ENCODE measurements around the gene SETBP1. TPM values are rescaled to one million over a fixed set of nuclear protein-coding genes. Genes with fewer than 3 reads are reported as not detected.

SETBP1 gene
- total RNA-seq, 1 experiment from 2014 or later, result 0.05 TPM

- ATAC-seq (no peak), DNase-seq (ENCODE audit: low read depth, low spot score) (no peak)
- Histone ChIP-seq H4K20me1 (ENCODE audit: insufficient read depth) (no peaks in the 10 kb centered on the region), H3K9ac (ENCODE audit: low read length) (no peak overlapping the region), H3K9me3 (ENCODE audit: control insufficient read depth in 1 of 2, insufficient read depth in 1 of 2, low read depth in 1 of 2, low read length in 2 of 2) (peaks cover 3 to 14% of the 10 kb centered on the region in 2 experiments; a peak in 2 of 4 replicates), H3K4me3 (replicated peaks in 1 of 2; ENCODE audit: low read depth in 1 of 2, low read length in 2 of 2) (no peak overlapping the region), H3K27ac (ENCODE audit: low read depth, low read length) (no peak overlapping the region), H3K9me2 (ENCODE audit: insufficient read depth) (no peaks in the 10 kb centered on the region), H2AFZ (ENCODE audit: low read depth, low read length, poor library complexity, severe bottlenecking) (no peak overlapping the region), H3K79me2 (ENCODE audit: insufficient read depth, low read length) (no peaks in the 10 kb centered on the region), H3K36me3 (ENCODE audit: control insufficient read depth in 1 of 2, insufficient read depth in 2 of 2, low read length in 2 of 2) (no peaks in the 10 kb centered on the region), H3K27me3 (ENCODE audit: insufficient read depth, low read length) (no peaks in the 10 kb centered on the region), H3K4me2 (ENCODE audit: low read length) (no peak overlapping the region), H3K4me1 (ENCODE audit: control insufficient read depth in 1 of 2, insufficient read depth in 2 of 2, low read length in 2 of 2) (no peaks in the 10 kb centered on the region)
- CTCF ChIA-PET, result no interaction called here
- POLR2A ChIA-PET, result no interaction called here
- BruUV-seq (replicated peaks), result no TSS peak
- RAD21 ChIA-PET (ENCODE audit: low non-redundant PET in 1 of 2, low total read pairs in 2 of 2, uncharacterized antibody in 2 of 2, unreplicated experiment in 2 of 2), result no interaction called here
- intact Hi-C loops (cut with micrococcal nuclease), result no loop called here
- TF ChIP-seq TCF7L2 (IDR thresholded peaks at IDR 0.05; ENCODE audit: borderline replicate concordance, extremely low read depth, insufficient read depth, insufficient read length), result no peak
- no peak for TF ChIP-seq ZFX (IDR thresholded peaks at IDR 0.05)
- no peak for TF ChIP-seq ELF1 (IDR thresholded peaks at IDR 0.05; ENCODE audit: borderline replicate concordance, low read depth)
- no peak for TF ChIP-seq POLR2AphosphoS5 (IDR thresholded peaks at IDR 0.05; ENCODE audit: low read depth, low read length)
- TF ChIP-seq SP1 (IDR thresholded peaks at IDR 0.05; ENCODE audit: low read depth), result no peak
- no peak for TF ChIP-seq EGR1 (IDR thresholded peaks at IDR 0.05; ENCODE audit: low read depth)
- no peak for TF ChIP-seq SRF (IDR thresholded peaks at IDR 0.05; ENCODE audit: low read depth)
- no peak for TF ChIP-seq EZH2phosphoT487 (IDR thresholded peaks at IDR 0.05; ENCODE audit: borderline replicate concordance)
- no peak for TF ChIP-seq CEBPB (IDR thresholded peaks at IDR 0.05; ENCODE audit: low read depth)
- no peak for TF ChIP-seq ZNF274 (IDR thresholded peaks at IDR 0.05; ENCODE audit: low read depth, low read length)
- TF ChIP-seq YY1 (IDR thresholded peaks at IDR 0.05; ENCODE audit: extremely low read depth, insufficient replicate concordance, low read depth, low read length), result no peak
- no peak for TF ChIP-seq CBX3 (IDR thresholded peaks at IDR 0.05; ENCODE audit: low read depth)
Observed at GRCh38 chr18:44741085-44741484, 60.4 kb downstream of the SETBP1 start.

DNA sequence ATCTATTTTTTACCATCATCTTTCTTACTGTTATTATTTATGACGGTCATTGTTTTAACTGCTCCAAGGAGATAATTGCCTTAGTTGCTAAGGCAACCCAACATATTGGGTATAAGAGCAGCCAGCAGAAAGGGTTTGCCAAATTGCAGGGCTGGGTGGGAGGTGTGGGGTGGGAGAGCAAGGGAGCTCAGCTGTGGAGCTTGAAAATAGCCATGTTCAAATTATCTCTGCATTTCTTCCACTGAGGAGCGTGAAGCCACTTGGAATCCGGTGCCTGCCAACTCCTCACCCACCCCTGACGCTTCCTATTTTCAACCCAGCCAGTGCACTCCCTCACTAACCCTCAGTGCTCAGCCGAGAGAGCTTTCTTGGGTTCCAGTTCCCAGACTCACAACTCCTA is 60.8 kb downstream of the SETBP1 start:
- no peaks in the 10 kb centered on the region for H3K27me3 ChIP-seq (ENCODE audit: insufficient read depth, low read length)
- RAD21 ChIA-PET (ENCODE audit: low non-redundant PET in 1 of 2, low total read pairs in 2 of 2, uncharacterized antibody in 2 of 2, unreplicated experiment in 2 of 2), result no interaction called here
- intact Hi-C loops (cut with micrococcal nuclease), result no loop called here
- H3K9ac ChIP-seq (ENCODE audit: low read length), result no peak overlapping the region
- ATAC-seq, result no peak
- no peak overlapping the region for H3K27ac ChIP-seq (ENCODE audit: low read depth, low read length)
- no peak overlapping the region for H2AFZ ChIP-seq (ENCODE audit: low read depth, low read length, poor library complexity, severe bottlenecking)
- H3K79me2 ChIP-seq (ENCODE audit: insufficient read depth, low read length), result no peaks in the 10 kb centered on the region
- no peak overlapping the region for H3K4me3 ChIP-seq (replicated peaks in 1 of 2; ENCODE audit: low read depth in 1 of 2, low read length in 2 of 2)
- peaks cover 3 to 16% of the 10 kb centered on the region in 2 experiments; a peak in 2 of 4 replicates for H3K9me3 ChIP-seq (ENCODE audit: control insufficient read depth in 1 of 2, insufficient read depth in 1 of 2, low read depth in 1 of 2, low read length in 2 of 2)
- POLR2A ChIA-PET, result no interaction called here
- no peaks in the 10 kb centered on the region for H4K20me1 ChIP-seq (ENCODE audit: insufficient read depth)
- H3K4me2 ChIP-seq (ENCODE audit: low read length), result no peak overlapping the region
- no peak for DNase-seq (ENCODE audit: low read depth, low spot score)
- no peaks in the 10 kb centered on the region for H3K9me2 ChIP-seq (ENCODE audit: insufficient read depth)
- CTCF ChIA-PET, result no interaction called here
- no peaks in the 10 kb centered on the region for H3K4me1 ChIP-seq (ENCODE audit: control insufficient read depth in 1 of 2, insufficient read depth in 2 of 2, low read length in 2 of 2)
- no TSS peak for BruUV-seq (replicated peaks)
- H3K36me3 ChIP-seq (ENCODE audit: control insufficient read depth in 1 of 2, insufficient read depth in 2 of 2, low read length in 2 of 2), result no peaks in the 10 kb centered on the region
- TF ChIP-seq EZH2 (IDR thresholded peaks at IDR 0.05) (no peak), EGR1 (IDR thresholded peaks at IDR 0.05; ENCODE audit: low read depth) (no peak), JUND (IDR thresholded peaks at IDR 0.05) (no peak), ELF1 (IDR thresholded peaks at IDR 0.05; ENCODE audit: borderline replicate concordance, low read depth) (no peak), ZFX (IDR thresholded peaks at IDR 0.05) (no peak), SP1 (IDR thresholded peaks at IDR 0.05; ENCODE audit: low read depth) (no peak), ZBTB33 (IDR thresholded peaks at IDR 0.05; ENCODE audit: extremely low read depth, insufficient replicate concordance, low read length) (no peak), ZNF274 (IDR thresholded peaks at IDR 0.05; ENCODE audit: low read depth, low read length) (no peak), SIN3A (IDR thresholded peaks at IDR 0.05; ENCODE audit: low read depth) (no peak), CBX3 (IDR thresholded peaks at IDR 0.05; ENCODE audit: low read depth) (no peak)
- TF ChIP-seq, protein P1, sequence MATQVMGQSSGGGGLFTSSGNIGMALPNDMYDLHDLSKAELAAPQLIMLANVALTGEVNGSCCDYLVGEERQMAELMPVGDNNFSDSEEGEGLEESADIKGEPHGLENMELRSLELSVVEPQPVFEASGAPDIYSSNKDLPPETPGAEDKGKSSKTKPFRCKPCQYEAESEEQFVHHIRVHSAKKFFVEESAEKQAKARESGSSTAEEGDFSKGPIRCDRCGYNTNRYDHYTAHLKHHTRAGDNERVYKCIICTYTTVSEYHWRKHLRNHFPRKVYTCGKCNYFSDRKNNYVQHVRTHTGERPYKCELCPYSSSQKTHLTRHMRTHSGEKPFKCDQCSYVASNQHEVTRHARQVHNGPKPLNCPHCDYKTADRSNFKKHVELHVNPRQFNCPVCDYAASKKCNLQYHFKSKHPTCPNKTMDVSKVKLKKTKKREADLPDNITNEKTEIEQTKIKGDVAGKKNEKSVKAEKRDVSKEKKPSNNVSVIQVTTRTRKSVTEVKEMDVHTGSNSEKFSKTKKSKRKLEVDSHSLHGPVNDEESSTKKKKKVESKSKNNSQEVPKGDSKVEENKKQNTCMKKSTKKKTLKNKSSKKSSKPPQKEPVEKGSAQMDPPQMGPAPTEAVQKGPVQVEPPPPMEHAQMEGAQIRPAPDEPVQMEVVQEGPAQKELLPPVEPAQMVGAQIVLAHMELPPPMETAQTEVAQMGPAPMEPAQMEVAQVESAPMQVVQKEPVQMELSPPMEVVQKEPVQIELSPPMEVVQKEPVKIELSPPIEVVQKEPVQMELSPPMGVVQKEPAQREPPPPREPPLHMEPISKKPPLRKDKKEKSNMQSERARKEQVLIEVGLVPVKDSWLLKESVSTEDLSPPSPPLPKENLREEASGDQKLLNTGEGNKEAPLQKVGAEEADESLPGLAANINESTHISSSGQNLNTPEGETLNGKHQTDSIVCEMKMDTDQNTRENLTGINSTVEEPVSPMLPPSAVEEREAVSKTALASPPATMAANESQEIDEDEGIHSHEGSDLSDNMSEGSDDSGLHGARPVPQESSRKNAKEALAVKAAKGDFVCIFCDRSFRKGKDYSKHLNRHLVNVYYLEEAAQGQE (IDR thresholded peaks at IDR 0.05; ENCODE audit: low read depth), result no peak
